ENCODE measurements around the gene ZFYVE1.
"Not testable (repeated sequence)": the region's sequence is repeated elsewhere in the genome, so short reads cannot be mapped to it uniquely, and the experiment has no call there.

The ZFYVE1 gene

DNA sequence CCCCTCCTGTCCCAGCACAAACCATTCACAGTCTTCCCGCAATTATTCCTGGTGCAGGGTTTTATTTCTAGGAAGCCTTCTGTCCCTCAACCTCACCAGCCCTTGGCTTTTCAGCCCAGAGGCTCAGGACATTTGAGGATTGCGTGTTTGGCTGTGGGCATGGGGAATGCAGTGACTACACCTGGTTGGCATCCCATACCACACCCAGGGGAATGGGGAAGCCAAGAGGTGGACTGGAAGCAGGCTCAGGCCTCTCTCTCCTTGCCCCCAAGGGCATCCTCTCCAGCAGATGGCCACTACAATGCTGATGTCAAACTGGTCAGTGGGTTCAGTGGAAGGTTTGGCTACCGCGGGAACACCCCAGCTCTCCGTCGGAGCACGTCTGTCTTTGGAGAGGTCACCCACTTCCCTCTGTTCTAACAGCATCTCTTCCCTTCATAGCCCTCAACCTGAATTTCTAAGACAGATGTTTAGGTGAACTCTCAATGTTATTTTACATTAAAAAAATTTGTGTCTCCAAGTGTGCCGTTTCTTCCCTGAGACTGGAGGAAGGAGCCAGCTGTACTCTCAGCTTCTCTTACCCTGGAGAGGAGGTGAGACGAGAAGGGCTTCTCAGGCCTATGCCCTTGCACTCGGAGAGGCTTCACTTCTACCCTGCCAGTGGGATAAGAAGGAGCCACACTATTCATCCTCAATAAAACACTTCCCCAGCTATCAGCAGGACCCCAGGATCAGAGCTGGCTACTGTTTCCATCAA, 65.1 kb downstream of the ZFYVE1 start:
- DNase-seq (ENCODE audit: low read depth in 2 of 2, low spot score in 1 of 2): no peak

- not testable (repeated sequence) for DNase-seq (ENCODE audit: low read depth in 2 of 2, low spot score in 1 of 2)
Measured at GRCh38 chr14:72961016-72961415, 65.9 kb downstream of the ZFYVE1 start.

- no peak for DNase-seq (ENCODE audit: low read depth in 2 of 2, low spot score in 1 of 2)
Measured at GRCh38 chr14:72958548-72958947, 68.4 kb downstream of the ZFYVE1 start.

- no peak for DNase-seq (ENCODE audit: low read depth in 2 of 2, low spot score in 1 of 2)
Measured at GRCh38 chr14:72957213-72957612, 69.7 kb downstream of the ZFYVE1 start.

GRCh38 chr14:72956741-72957140, 70.2 kb downstream of the ZFYVE1 start:
- DNase-seq (ENCODE audit: low read depth in 2 of 2, low spot score in 1 of 2): not testable (repeated sequence)

GRCh38 chr14:72952171-72952570, 74.7 kb downstream of the ZFYVE1 start:
- no peak for DNase-seq (ENCODE audit: low read depth in 2 of 2, low spot score in 1 of 2)

- DNase-seq (ENCODE audit: low read depth in 2 of 2, low spot score in 1 of 2): peak; percentile 24 to 51
Measured at GRCh38 chr14:72948481-72949138, 78.3 kb downstream of the ZFYVE1 start.

- no peak for DNase-seq (ENCODE audit: low read depth in 2 of 2, low spot score in 1 of 2)
Measured at GRCh38 chr14:72947366-72948160, 79.3 kb downstream of the ZFYVE1 start.

DNA sequence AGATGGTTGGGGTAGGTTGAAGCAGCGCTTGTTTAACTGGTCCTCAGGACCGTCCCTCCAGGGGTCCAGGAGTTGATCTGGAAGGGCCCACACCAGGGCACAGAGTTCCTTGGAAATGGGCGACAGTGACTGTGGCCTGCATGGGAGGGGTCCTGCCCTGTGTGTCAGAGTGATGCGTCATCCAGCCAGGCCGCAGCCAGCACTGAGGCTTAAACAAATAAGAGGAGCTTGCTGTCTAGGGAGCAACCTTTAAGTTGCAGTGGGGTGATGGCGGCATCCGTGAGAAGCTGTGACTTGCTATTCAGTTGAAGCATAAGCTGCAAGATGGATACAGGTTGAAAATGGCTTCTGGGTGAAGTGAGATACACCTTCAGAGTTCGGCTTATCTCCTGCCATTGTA, 80.4 kb downstream of the ZFYVE1 start:
- no peak for DNase-seq (ENCODE audit: low read depth in 2 of 2, low spot score in 1 of 2)

DNA sequence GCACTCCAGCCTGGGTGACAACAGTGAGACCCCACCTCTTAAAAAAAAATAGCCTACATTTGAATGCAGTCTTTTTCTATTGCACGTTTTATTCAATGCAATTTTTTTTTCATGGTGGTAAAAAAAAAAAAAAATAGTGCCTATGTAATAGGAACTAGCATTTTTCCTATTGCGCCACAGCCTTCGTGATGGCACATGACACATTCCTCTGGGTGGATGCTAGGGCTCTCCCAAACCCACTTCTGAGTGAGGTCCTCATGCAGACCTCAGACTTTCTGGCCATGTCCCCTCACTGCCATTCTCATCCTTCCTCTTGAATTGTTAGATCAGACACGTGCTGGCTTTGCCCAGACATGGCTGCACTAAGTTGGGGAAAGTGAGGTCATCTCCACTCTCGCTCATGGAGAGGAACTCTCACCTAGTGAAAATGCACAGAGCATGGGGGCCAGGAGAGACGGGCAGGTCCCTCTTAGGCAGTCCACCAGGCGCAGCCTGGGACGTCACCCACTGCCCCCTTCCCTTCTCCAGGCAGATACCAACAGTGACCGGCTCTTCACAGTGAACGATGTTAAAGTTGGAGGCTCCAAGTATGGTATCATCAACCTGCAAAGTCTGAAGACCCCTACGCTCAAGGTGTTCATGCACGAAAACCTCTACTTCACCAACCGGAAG, 81.4 kb downstream of the ZFYVE1 start:
- no peak for DNase-seq (ENCODE audit: low read depth in 2 of 2, low spot score in 1 of 2)

- no peak for DNase-seq (ENCODE audit: low read depth in 2 of 2, low spot score in 1 of 2)
Measured at GRCh38 chr14:72943876-72944430, 83.0 kb downstream of the ZFYVE1 start.

GRCh38 chr14:72942934-72943333, 84.0 kb downstream of the ZFYVE1 start:
- no peak for DNase-seq (ENCODE audit: low read depth in 2 of 2, low spot score in 1 of 2)

DNA sequence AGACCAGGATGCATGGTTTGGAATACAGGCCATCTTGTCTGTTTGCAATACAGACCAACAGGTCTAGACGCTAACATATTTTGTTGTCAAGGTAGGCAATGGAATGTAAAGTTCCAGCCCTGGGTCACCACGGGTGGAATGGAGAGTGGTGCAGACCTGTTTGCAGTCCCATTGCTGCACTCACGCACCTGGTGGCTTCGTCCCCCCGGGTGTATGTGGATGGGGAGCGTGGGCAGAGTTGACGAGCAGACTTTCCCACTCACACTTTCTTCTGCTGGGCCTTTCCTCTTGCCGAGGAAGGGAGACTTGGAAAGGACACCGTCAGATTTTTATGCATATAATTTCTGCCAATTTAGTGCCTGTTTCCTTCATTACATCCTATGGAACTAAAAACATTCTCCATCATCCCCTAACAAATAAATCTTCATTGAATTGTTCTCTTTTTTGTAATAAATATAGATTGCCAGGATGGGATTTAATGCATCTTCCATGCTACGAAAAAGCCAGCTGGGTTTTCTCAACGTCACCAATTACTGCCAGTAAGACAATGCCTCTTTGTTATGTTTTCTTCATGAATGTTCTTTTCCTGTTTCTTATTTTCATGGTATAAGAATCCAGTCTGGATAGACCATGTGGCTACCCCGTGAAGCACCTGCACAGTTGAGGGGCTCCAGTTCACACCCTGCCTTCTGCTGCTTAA, 85.5 kb downstream of the ZFYVE1 start:
- no peak for DNase-seq (ENCODE audit: low read depth in 2 of 2, low spot score in 1 of 2)

GRCh38 chr14:72939630-72940029, 87.3 kb downstream of the ZFYVE1 start:
- no peak for DNase-seq (ENCODE audit: low read depth in 2 of 2, low spot score in 1 of 2)

- no peak for DNase-seq (ENCODE audit: low read depth in 2 of 2, low spot score in 1 of 2)
Measured at GRCh38 chr14:72932893-72933292, 94.0 kb downstream of the ZFYVE1 start.

DNA sequence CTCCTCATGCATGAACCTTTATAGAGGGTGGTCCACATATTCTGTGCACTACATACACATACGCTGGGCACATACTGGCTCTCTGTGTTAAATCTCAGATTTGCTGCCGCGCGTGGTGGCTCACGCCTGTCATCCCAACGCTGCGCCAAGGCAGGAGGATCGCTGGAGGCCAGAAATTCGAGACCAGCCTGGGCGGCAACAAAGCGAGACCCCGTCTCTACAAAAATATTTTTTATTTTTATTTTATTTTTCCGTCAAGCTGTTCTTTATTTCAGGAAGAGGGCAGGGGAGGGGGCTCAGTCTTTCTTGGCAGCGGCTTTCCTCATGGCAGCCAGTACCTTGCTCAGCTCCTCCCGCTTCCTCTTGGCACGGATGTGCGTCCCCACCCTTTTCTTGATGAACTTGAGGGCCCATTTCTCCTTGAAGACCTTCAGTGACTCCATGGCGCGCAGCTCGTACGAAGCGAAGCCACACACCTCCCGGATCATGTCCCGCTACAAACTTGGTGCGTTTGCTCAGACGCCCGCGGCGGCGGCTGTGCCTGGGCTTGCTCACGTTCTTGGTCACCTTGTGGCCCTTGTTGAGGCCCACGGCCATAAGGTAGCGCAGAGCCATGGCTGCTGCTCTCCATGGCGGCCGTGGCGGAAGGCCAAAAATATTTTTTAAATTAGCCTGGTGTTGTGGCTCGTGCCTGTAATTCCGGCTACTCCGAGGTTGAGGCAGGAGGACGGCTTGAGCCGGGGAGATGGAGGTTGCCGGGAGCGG, 97.4 kb downstream of the ZFYVE1 start:
- DNase-seq (ENCODE audit: low read depth in 2 of 2, low spot score in 1 of 2): no peak

DNA sequence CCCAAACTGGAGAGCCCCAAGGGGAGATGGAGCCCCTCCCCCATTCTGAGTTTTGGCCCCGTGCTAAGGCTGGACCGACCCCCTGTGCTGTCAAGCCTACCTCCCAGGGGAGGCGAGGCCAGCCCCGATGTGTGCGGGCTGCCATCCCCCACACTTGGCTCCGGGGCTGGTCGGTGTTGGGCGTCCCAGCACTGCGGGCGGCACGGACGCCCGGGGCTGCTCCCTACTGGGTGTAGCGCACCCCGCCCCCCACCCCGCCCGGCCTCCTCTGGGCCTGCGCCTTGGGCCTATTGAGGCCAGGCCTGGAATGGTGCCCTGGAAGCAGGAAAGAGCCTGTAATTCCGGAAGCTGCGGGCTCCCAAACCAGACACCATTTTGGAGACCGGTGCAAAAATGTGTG, 98.0 kb downstream of the ZFYVE1 start:
- DNase-seq (ENCODE audit: low read depth in 2 of 2, low spot score in 1 of 2): no peak

GRCh38 chr14:72926292-72927028, 100.4 kb downstream of the ZFYVE1 start, which contains the start of gene DCAF4:
Gene DCAF4 (plus strand): TSS chr14:72926464. CDS start chr14:72937979, 11,515 bp downstream.
- peak; percentile 76 to 91 for DNase-seq (ENCODE audit: low read depth in 2 of 2, low spot score in 1 of 2)

GRCh38 chr14:72925815-72926291, 101.1 kb downstream of the ZFYVE1 start:
- no peak for DNase-seq (ENCODE audit: low read depth in 2 of 2, low spot score in 1 of 2)

All from stimulated activated CD8-positive, alpha-beta memory T cell treated with anti-CD3 and anti-CD28 coated beads, Interleukin-4, amount 100 ng/mL, for 4 hours (primary cell).